ENCODE measurements around the gene SMARCD1. TPM values are rescaled to one million over a fixed set of nuclear protein-coding genes. Genes with fewer than 3 reads are reported as not detected.

Gene SMARCD1
- total RNA-seq, 1 donor from 2014 or later = 61.4 TPM

DNA sequence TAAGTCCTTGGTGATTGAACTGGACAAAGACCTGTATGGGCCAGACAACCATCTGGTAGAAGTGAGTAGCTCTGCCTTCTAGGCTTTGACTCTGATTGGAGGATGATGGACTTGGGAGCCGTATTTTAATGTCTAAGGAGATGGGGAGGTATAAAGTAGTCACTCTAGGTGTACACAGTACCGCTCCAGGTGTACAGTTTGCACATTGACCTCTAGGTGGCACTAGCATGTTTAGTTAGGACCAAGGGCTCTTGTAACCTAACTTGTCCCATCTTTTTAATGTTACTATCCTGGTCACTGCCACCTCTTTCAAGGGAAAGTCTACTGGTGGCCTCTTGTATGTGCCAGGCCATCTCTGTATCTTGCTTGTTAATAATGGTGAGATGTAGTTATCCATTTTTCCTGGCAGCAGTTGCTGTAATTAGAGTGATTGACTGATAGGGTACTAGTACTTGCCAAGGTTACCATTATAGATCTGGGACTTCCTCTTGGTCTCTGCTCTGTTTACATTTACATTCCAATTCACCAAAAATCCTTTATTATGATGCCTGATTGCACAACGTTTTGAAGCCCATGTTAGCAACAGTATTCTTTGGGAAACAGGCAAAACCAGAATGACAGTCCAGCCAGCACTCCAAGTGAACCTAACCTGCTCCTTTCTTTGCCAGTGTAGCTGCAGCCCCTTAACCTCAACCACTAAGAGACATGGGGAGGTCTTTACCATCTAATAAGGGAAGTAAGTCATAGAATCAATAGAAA is 3.6 kb downstream of the SMARCD1 start:
- no peak overlapping the region for H3K4me3 Mint-ChIP-seq (ENCODE audit: unreplicated experiment)
- H3K4me1 Mint-ChIP-seq (ENCODE audit: unreplicated experiment) = peaks cover 25% of the 10 kb centered on the region
- peaks cover 31% of the 10 kb centered on the region for H3K36me3 Mint-ChIP-seq (ENCODE audit: unreplicated experiment)
- H3K9me3 Mint-ChIP-seq (ENCODE audit: unreplicated experiment) = no peaks in the 10 kb centered on the region
- TF ChIP-seq CTCF (IDR thresholded peaks at IDR 0.05) = peak; percentile 84
- DNase-seq (ENCODE audit: extremely low spot score, unreplicated experiment) = no peak
- no peaks in the 10 kb centered on the region for H3K27me3 Mint-ChIP-seq (ENCODE audit: unreplicated experiment)
- peak overlapping the region; percentile 5 for H3K27ac Mint-ChIP-seq (ENCODE audit: unreplicated experiment)

- no peak for DNase-seq (ENCODE audit: extremely low spot score, unreplicated experiment)
- Mint-ChIP-seq H3K27me3 (ENCODE audit: unreplicated experiment) (no peaks in the 10 kb centered on the region), H3K27ac (ENCODE audit: unreplicated experiment) (no peak overlapping the region), H3K4me1 (ENCODE audit: unreplicated experiment) (peaks cover 23% of the 10 kb centered on the region), H3K9me3 (ENCODE audit: unreplicated experiment) (no peaks in the 10 kb centered on the region), H3K4me3 (ENCODE audit: unreplicated experiment) (no peak overlapping the region), H3K36me3 (ENCODE audit: unreplicated experiment) (peaks cover 37% of the 10 kb centered on the region)
- no peak for TF ChIP-seq CTCF (IDR thresholded peaks at IDR 0.05)
These were observed 4.6 kb downstream of the SMARCD1 start for GRCh38 chr12:50089730-50090129.

DNA sequence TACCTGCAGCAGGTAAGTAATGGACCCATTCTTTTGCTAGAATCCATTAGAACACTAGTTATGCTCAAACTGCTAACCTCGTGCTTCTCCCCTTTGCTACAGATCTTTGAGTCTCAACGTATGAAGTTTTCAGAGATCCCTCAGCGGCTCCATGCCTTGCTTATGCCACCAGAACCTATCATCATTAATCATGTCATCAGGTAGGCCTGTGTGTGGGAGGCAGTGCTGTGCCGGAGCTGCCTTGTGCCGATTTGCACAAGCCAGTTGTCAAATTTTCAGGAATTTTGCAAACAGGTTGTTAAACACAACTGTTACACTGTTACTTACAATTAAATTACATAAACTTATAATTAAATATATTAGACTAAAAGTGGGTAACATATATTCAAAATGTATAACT is 5.2 kb downstream of the SMARCD1 start:
- H3K36me3 Mint-ChIP-seq (ENCODE audit: unreplicated experiment) = peaks cover 42% of the 10 kb centered on the region
- H3K9me3 Mint-ChIP-seq (ENCODE audit: unreplicated experiment) = no peaks in the 10 kb centered on the region
- H3K4me1 Mint-ChIP-seq (ENCODE audit: unreplicated experiment) = peaks cover 21% of the 10 kb centered on the region
- no peak for TF ChIP-seq CTCF (IDR thresholded peaks at IDR 0.05)
- H3K27ac Mint-ChIP-seq (ENCODE audit: unreplicated experiment) = no peak overlapping the region
- no peak for DNase-seq (ENCODE audit: extremely low spot score, unreplicated experiment)
- H3K27me3 Mint-ChIP-seq (ENCODE audit: unreplicated experiment) = no peaks in the 10 kb centered on the region
- no peak overlapping the region for H3K4me3 Mint-ChIP-seq (ENCODE audit: unreplicated experiment)

DNA sequence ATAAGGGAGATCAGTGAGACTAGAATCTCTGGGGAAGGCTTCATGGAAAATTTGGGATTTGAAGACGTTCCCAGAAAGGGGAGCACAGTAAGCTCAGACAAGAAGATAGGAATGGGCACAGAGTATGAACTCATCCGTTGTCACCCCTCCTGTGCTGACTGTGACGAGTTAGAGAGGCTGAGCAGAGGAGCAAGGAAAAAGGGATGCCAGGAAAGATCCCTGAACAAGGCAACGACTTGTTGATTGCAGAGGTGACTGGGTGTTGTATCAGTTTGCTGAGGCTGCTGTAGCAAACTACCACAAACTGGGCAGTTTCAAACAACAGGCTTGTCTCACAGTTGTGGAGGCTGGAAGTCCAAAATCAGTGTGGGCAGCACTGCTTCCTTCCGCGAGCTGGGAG is 12.8 kb downstream of the SMARCD1 start:
- no peaks in the 10 kb centered on the region for H3K27me3 Mint-ChIP-seq (ENCODE audit: unreplicated experiment)
- peak overlapping the region; percentile 27 for H3K27ac Mint-ChIP-seq (ENCODE audit: unreplicated experiment)
- no peak overlapping the region for H3K4me3 Mint-ChIP-seq (ENCODE audit: unreplicated experiment)
- DNase-seq (ENCODE audit: extremely low spot score, unreplicated experiment) = no peak
- no peak for TF ChIP-seq CTCF (IDR thresholded peaks at IDR 0.05)
- no peaks in the 10 kb centered on the region for H3K9me3 Mint-ChIP-seq (ENCODE audit: unreplicated experiment)
- H3K36me3 Mint-ChIP-seq (ENCODE audit: unreplicated experiment) = peaks cover 55% of the 10 kb centered on the region
- H3K4me1 Mint-ChIP-seq (ENCODE audit: unreplicated experiment) = peaks cover 13% of the 10 kb centered on the region

DNA sequence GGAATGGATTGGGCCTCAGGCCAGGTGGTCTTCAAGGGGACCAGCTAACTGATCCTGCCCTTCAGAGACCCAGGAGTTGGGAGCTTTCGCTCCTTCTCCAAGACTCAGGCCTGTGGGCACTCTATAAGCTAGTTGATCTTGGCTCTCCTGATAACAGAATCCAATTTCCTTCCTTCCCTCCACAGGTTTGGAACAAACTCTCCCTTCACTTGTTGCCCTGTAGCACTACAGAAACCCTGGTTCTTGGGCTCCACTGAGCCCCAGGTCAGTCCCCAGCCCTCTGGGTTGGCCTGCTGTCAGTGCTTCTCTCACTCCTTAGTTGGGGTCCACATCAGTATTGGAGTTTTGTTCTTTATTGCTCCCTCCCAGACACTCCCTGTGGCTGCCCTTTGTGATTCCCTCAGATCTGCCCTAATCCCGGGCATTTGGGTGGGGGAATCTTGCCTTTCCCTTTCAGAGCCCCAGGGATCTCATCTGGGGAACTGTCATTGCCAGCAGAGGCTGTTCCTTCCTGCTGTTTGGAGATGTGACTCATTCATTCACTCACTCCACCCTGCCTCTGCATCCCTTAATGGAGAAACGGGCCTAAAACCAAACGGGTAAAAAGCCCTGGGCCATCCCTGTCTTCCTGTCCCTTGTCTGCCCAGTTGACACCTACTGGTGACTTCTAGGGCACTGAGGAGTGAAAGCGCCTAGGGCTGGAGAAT is 14.3 kb downstream of the SMARCD1 start:
- H3K9me3 Mint-ChIP-seq (ENCODE audit: unreplicated experiment) = no peaks in the 10 kb centered on the region
- no peak overlapping the region for H3K4me3 Mint-ChIP-seq (ENCODE audit: unreplicated experiment)
- H3K27me3 Mint-ChIP-seq (ENCODE audit: unreplicated experiment) = no peaks in the 10 kb centered on the region
- TF ChIP-seq CTCF (IDR thresholded peaks at IDR 0.05) = no peak
- H3K36me3 Mint-ChIP-seq (ENCODE audit: unreplicated experiment) = peaks cover 48% of the 10 kb centered on the region
- H3K27ac Mint-ChIP-seq (ENCODE audit: unreplicated experiment) = peak overlapping the region; percentile 63
- H3K4me1 Mint-ChIP-seq (ENCODE audit: unreplicated experiment) = peaks cover 13% of the 10 kb centered on the region
- DNase-seq (ENCODE audit: extremely low spot score, unreplicated experiment) = no peak
